ENCODE data around the gene COLGALT1. TPM values are rescaled to one million over a fixed set of nuclear protein-coding genes. Genes with fewer than 3 reads are reported as not detected.

Gene COLGALT1
- total RNA-seq (2021), result 45.3 and 48.5 TPM in 2 replicates
- long read RNA-seq, transcript COLGALT1-201 (12 exons, 3,704 nt), result major isoform, 30 of 70 reads
- long read RNA-seq, partial matches to known transcripts, result 31 of 70 reads
- long read RNA-seq, other reads (novel, unspliced or antisense), result 6 of 70 reads

GRCh38 chr19:17555480-17555928 is at the start of gene COLGALT1:
COLGALT1 (plus strand) TSS chr19:17555649; CDS start chr19:17555714, 65 bp downstream.
- Histone ChIP-seq H4K8ac (replicated peaks; ENCODE audit: insufficient read length, low read depth, low read length) (no peak within 1 kb of the TSS), H3K14ac (ENCODE audit: insufficient read depth, low read length) (no peak within 1 kb of the TSS), H4K91ac (ENCODE audit: insufficient read length, low read depth, low read length) (no peak within 1 kb of the TSS), H2BK5ac (ENCODE audit: insufficient read length, low read length) (no peak within 1 kb of the TSS), H3K27me3 (ENCODE audit: insufficient read depth, low read length) (no peaks in the 10 kb centered on the region), H3K79me1 (ENCODE audit: insufficient read depth, low read depth, low read length, poor library complexity, severe bottlenecking) (no peaks in the 10 kb centered on the region), H3K9ac (ENCODE audit: extremely low read depth, insufficient read length, low read length) (no peak within 1 kb of the TSS), H3K18ac (ENCODE audit: insufficient read length, low read depth, low read length) (no peak within 1 kb of the TSS), H3K4me1 (ENCODE audit: insufficient read depth, low read length) (no peaks in the 10 kb centered on the region; the same call in 1 of the 2 replicates), H3K79me2 (ENCODE audit: insufficient read depth, low read length) (no peaks in the 10 kb centered on the region), H4K5ac (ENCODE audit: insufficient read length, low read depth, low read length) (no peak within 1 kb of the TSS), H3K4ac (ENCODE audit: low read depth, low read length) (no peak within 1 kb of the TSS), H3K56ac (ENCODE audit: insufficient read length, low read depth, low read length) (no peak within 1 kb of the TSS), H3K23me2 (ENCODE audit: insufficient read length, low read depth, low read length, poor library complexity, severe bottlenecking) (peaks cover 8% of the 10 kb centered on the region), H2BK15ac (ENCODE audit: low read depth, low read length) (no peak within 1 kb of the TSS), H3T11ph (ENCODE audit: low read length) (no peak within 1 kb of the TSS), H3K9me3 (ENCODE audit: control insufficient read depth, low read depth, low read length) (no peaks in the 10 kb centered on the region), H3K23ac (ENCODE audit: insufficient read length, low read depth, low read length) (no peak within 1 kb of the TSS), H2BK20ac (ENCODE audit: low read depth, low read length, poor library complexity, severe bottlenecking) (no peak within 1 kb of the TSS), H4K20me1 (ENCODE audit: control insufficient read depth, insufficient read depth, insufficient read length) (peaks cover 3% of the 10 kb centered on the region), H3K27ac (ENCODE audit: insufficient read length, low read depth, low read length) (no peak within 1 kb of the TSS), H2BK12ac (ENCODE audit: insufficient read length, low read depth, low read length) (no peak within 1 kb of the TSS), H2AK5ac (ENCODE audit: insufficient read length, low read length) (no peak within 1 kb of the TSS), H2BK120ac (ENCODE audit: low read depth, low read length, poor library complexity, severe bottlenecking) (no peak within 1 kb of the TSS), H3K4me2 (ENCODE audit: insufficient read depth, insufficient read length, low read length) (peak within 1 kb of the TSS; percentile 39), H2AFZ (ENCODE audit: low read length) (no peak within 1 kb of the TSS)
- no peak for TF ChIP-seq CTCF (conservative IDR thresholded peaks at IDR 0.05)
- WGBS (ENCODE audit: extremely low coverage, insufficient read length, low lambda C conversion rate), result no CpG with 5 or more reads among the region's 64 CpGs
- H3K9me3 Mint-ChIP-seq, result no peaks in the 10 kb centered on the region
- peaks cover 12 to 14% of the 10 kb centered on the region in 2 experiments for H3K4me1 Mint-ChIP-seq
- H3K27ac Mint-ChIP-seq, result peak within 1 kb of the TSS in 1 of 3 experiments; percentile 65; a peak in 1 of 7 replicates
- H3K27me3 Mint-ChIP-seq (ENCODE audit: low read depth), result peaks cover 6% of the 10 kb centered on the region
- DNase-seq, result peak; percentile 97
- H3K4me3 Mint-ChIP-seq, result peak within 1 kb of the TSS; percentile 69 to 84
- peaks cover 11 to 19% (median 15%) of the 10 kb centered on the region in 3 experiments; a peak in 6 of 7 replicates for H3K36me3 Mint-ChIP-seq (ENCODE audit: insufficient read depth in 1 of 3, low read depth in 3 of 3)
